GM08714 (cell line): ENCODE measurements around the gene STK32C.

Source experiments
- H3K4me3 ChIP-seq: fragments of 200-500 bp; sonication (Bioruptor generic); 2 replicates; pipeline ENCODE4 v1.5.1; 2014; ENCODE audit warnings: mild to moderate bottlenecking, low read length, inconsistent platforms
- ZNF274 ChIP-seq: IDR thresholded peaks from 2 replicates; pipeline ENCODE4 v1.6.1; 2012; ENCODE audit warnings: mild to moderate bottlenecking, low read depth, low read length

STK32C gene

GRCh38 chr10:132158122-132158741, 149.5 kb downstream of the STK32C start:
- no peak for TF ChIP-seq ZNF274

More at GRCh38 chr10:132158122-132158741, 149.5 kb downstream of the STK32C start:
- H3K4me3 ChIP-seq = no peak overlapping the region
